Keratinocyte (primary cell): ENCODE measurements around the gene VSIR. TPM values are rescaled to one million over a fixed set of nuclear protein-coding genes. Genes with fewer than 3 reads are reported as not detected.

Source experiments
- DNase-seq: peaks from one replicate; pipeline ENCODE4 v3.0.0-alpha.2; 2011; ENCODE audit warnings: low read depth, missing footprints, low spot score
- FAIRE-seq: peaks from 2 replicates; lab custom pipeline; 2011; peaks lifted over from hg19 to GRCh38; lab: Jason Lieb, UNC
- H2AFZ ChIP-seq: 2 replicates; pipeline ENCODE4 v1.6.0; 2012; ENCODE audit warnings: low read length, control low read depth, inconsistent platforms; ENCODE audit not compliant: control insufficient read depth
- H3K27ac ChIP-seq: 2 replicates; pipeline ENCODE4 v1.5.1; 2011; ENCODE audit warnings: low read length; ENCODE audit not compliant: control insufficient read depth, insufficient read depth
- H3K27me3 ChIP-seq: 3 replicates; pipeline ENCODE4 v1.6.0; 2011; ENCODE audit warnings: low read length; ENCODE audit not compliant: control insufficient read depth, insufficient read depth; ENCODE audit errors: extremely low read depth
- H3K36me3 ChIP-seq, 2 experiments: 2 replicates in 1 of 2; 3 replicates in 1 of 2; pipeline ENCODE4 v1.5.1; 2011; ENCODE audit warnings: low read length in 2 of 2, mild to moderate bottlenecking in 1 of 2; ENCODE audit not compliant: control insufficient read depth in 2 of 2, insufficient read depth in 2 of 2; ENCODE audit errors: extremely low read depth in 1 of 2
- H3K4me1 ChIP-seq: 3 replicates; pipeline ENCODE4 v1.5.1; 2011; ENCODE audit warnings: low read length; ENCODE audit not compliant: control insufficient read depth, insufficient read depth; ENCODE audit errors: extremely low read depth
- H3K4me2 ChIP-seq: 3 replicates; pipeline ENCODE4 v1.6.0; 2011; ENCODE audit warnings: low read depth, low read length; ENCODE audit not compliant: control insufficient read depth, insufficient read depth; ENCODE audit errors: extremely low read depth
- H3K4me3 ChIP-seq, 3 experiments: fragments of 200-600 bp in 1 of 3; sonication (generic) in 1 of 3; 2 replicates in 2 of 3; 3 replicates in 1 of 3; pipeline ENCODE4 v1.5.1; 2011 to 2016; ENCODE audit warnings: low read length in 3 of 3, mild to moderate bottlenecking in 3 of 3, control low read depth in 2 of 3, inconsistent platforms in 1 of 3, low read depth in 1 of 3, mixed read lengths in 1 of 3, mixed run types in 1 of 3, moderate library complexity in 1 of 3; ENCODE audit not compliant: control insufficient read depth in 2 of 3, insufficient read depth in 2 of 3; ENCODE audit errors: extremely low read depth in 1 of 3
- H3K79me2 ChIP-seq: 2 replicates; pipeline ENCODE4 v1.6.0; 2012; ENCODE audit warnings: low read length; ENCODE audit not compliant: control insufficient read depth, insufficient read depth
- H3K9ac ChIP-seq: 3 replicates; pipeline ENCODE4 v1.6.0; 2011; ENCODE audit warnings: low read length; ENCODE audit not compliant: control insufficient read depth, insufficient read depth; ENCODE audit errors: extremely low read depth
- H3K9me1 ChIP-seq: 3 replicates; pipeline ENCODE4 v1.6.0; 2011; ENCODE audit warnings: low read length; ENCODE audit not compliant: control insufficient read depth, insufficient read depth; ENCODE audit errors: extremely low read depth
- H3K9me3 ChIP-seq: 2 replicates; pipeline ENCODE4 v1.5.1; 2012; ENCODE audit warnings: low read depth, low read length; ENCODE audit not compliant: control insufficient read depth
- H4K20me1 ChIP-seq: 3 replicates; pipeline ENCODE4 v1.6.0; 2011; ENCODE audit warnings: low read length; ENCODE audit not compliant: control insufficient read depth, insufficient read depth; ENCODE audit errors: extremely low read depth
- CTCF ChIP-seq, 3 experiments: IDR thresholded peaks in 1 of 3; conservative IDR thresholded peaks in 1 of 3; optimal IDR thresholded peaks in 1 of 3; 2 replicates in 2 of 3; 3 replicates in 1 of 3; pipeline versions ENCODE3 to v1.5.1; 2011; ENCODE audit warnings: low read length in 3 of 3, mild to moderate bottlenecking in 3 of 3, moderate library complexity in 2 of 3, control low read depth in 1 of 3, inconsistent platforms in 1 of 3; ENCODE audit not compliant: insufficient read depth in 2 of 3; ENCODE audit errors: extremely low read depth in 1 of 3
- EZH2 ChIP-seq: IDR thresholded peaks from one replicate; pipeline ENCODE4 v1.6.1; 2012; ENCODE audit warnings: inconsistent platforms, mild to moderate bottlenecking, low read length, moderate library complexity
- dilution Hi-C: fragments of 300-500 bp; cut with MboI; formaldehyde crosslinking; loops from one replicate; pipeline ENCODE4 v1.7.0; 2020; ENCODE audit warnings: low sequenced_read_pairs; ENCODE audit not compliant: extremely low pct_ligation_motif_present
- polyA plus RNA-seq, 5 experiments: library from polyadenylated mRNA; depleted of rRNA in 3 of 5; stranded (reverse) in 3 of 5; stranded (forward) in 1 of 5; unstranded in 1 of 5; fragments of >200 nt; gene quantifications; 1 replicate in 1 of 5; 2 replicates in 3 of 5; 3 replicates in 1 of 5; pipeline versions ENCODE4 v1.2.1 to v1.2.3, GENCODE V29; 2011 to 2012; ENCODE audit warnings: missing spikeins in 2 of 5, low read depth in 1 of 5, low replicate concordance in 1 of 5

The VSIR gene
- polyA plus RNA-seq, 1 donor (not counting 4 experiments of a cell fraction or from before 2014, with no cell fraction given), result 8.1 TPM

- TF ChIP-seq EZH2, result no peak
- TF ChIP-seq CTCF (optimal IDR thresholded peaks at IDR 0.05 in 1 of 3, IDR thresholded peaks at IDR 0.05 in 1 of 3, conservative IDR thresholded peaks at IDR 0.05 in 1 of 3; ENCODE audit: extremely low read depth in 1 of 3, insufficient read depth in 2 of 3, low read length in 3 of 3), result no peak
- Histone ChIP-seq H3K9me1 (no peaks in the 10 kb centered on the region), H3K4me3 (peak overlapping the region; percentile 65 to 83 (median 73)), H3K27me3 (no peaks in the 10 kb centered on the region), H4K20me1 (no peaks in the 10 kb centered on the region), H2AFZ (peak overlapping the region; percentile 73), H3K27ac (peak overlapping the region; percentile 95), H3K4me2 (peak overlapping the region; percentile 98), H3K9ac (peak overlapping the region; percentile 88), H3K79me2 (peaks cover 3% of the 10 kb centered on the region), H3K4me1 (peaks cover 32% of the 10 kb centered on the region), H3K9me3 (no peaks in the 10 kb centered on the region), H3K36me3 (no peaks in the 10 kb centered on the region)
- DNase-seq (no peak), FAIRE-seq (no peak)
- dilution Hi-C loops, result no loop called here
Observed at GRCh38 chr10:71772832-71773220, 494 bp downstream of the VSIR start.

- H3K4me3 ChIP-seq, result peak overlapping the region; percentile 65 to 83 (median 73)
- H4K20me1 ChIP-seq, result no peaks in the 10 kb centered on the region
- no peaks in the 10 kb centered on the region for H3K9me3 ChIP-seq
- DNase-seq, result no peak
- H3K9me1 ChIP-seq, result no peaks in the 10 kb centered on the region
- TF ChIP-seq CTCF (optimal IDR thresholded peaks at IDR 0.05 in 1 of 3, IDR thresholded peaks at IDR 0.05 in 1 of 3, conservative IDR thresholded peaks at IDR 0.05 in 1 of 3; ENCODE audit: extremely low read depth in 1 of 3, insufficient read depth in 2 of 3, low read length in 3 of 3) (no peak), EZH2 (no peak)
- dilution Hi-C loops, result no loop called here
- FAIRE-seq, result no peak
- peak overlapping the region; percentile 98 for H3K4me2 ChIP-seq
- peaks cover 41% of the 10 kb centered on the region for H3K4me1 ChIP-seq
- H3K36me3 ChIP-seq, result no peaks in the 10 kb centered on the region
- no peak overlapping the region for H2AFZ ChIP-seq
- no peak overlapping the region for H3K27ac ChIP-seq
- H3K79me2 ChIP-seq, result peaks cover 3% of the 10 kb centered on the region
- no peaks in the 10 kb centered on the region for H3K27me3 ChIP-seq
- peak overlapping the region; percentile 88 for H3K9ac ChIP-seq
Observed at GRCh38 chr10:71771821-71772617, 1.3 kb downstream of the VSIR start.
